ENCODE measurements around the gene DLGAP3. TPM values are rescaled to one million over a fixed set of nuclear protein-coding genes. Genes with fewer than 3 reads are reported as not detected.

Gene DLGAP3
- total RNA-seq, 1 experiment from 2014 or later: 7.3 TPM

DNA sequence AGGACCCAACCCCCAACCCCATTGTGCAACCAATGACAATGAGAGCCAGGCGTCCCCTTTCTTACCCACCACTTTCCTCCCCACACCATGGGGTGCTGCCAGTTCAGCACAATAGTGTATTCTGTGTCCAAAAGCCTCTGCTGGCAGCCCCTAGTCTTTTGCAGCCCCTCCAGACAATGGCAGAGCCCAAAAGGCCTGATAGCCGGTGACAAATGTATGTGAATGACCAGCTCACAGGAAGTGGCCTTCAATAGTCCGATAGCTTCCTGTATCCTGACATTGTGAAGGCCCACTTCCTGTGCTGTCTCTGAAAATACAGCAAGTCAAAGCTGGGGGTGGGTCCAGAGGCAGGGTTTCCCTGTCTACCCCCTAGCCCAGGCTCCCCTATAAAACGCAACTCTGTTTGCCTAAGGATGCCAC is 86.5 kb downstream of the DLGAP3 start:
- Histone ChIP-seq H2BK20ac (ENCODE audit: low read depth, low read length, poor library complexity, severe bottlenecking) (no peak overlapping the region), H2BK5ac (ENCODE audit: insufficient read length, low read length) (no peak overlapping the region), H3K9me3 (ENCODE audit: control insufficient read depth, low read depth, low read length) (no peaks in the 10 kb centered on the region), H3K9ac (ENCODE audit: extremely low read depth, insufficient read length, low read length) (no peak overlapping the region), H3K27ac (ENCODE audit: insufficient read length, low read depth, low read length) (peak overlapping the region; percentile 16), H3K27me3 (ENCODE audit: insufficient read depth, low read length) (no peaks in the 10 kb centered on the region), H4K91ac (ENCODE audit: insufficient read length, low read depth, low read length) (no peak overlapping the region), H4K8ac (replicated peaks; ENCODE audit: insufficient read length, low read depth, low read length) (no peak overlapping the region), H2AK5ac (ENCODE audit: insufficient read length, low read length) (no peak overlapping the region), H2BK12ac (ENCODE audit: insufficient read length, low read depth, low read length) (no peak overlapping the region), H3K4me2 (ENCODE audit: insufficient read depth, insufficient read length, low read length) (no peak overlapping the region), H4K5ac (ENCODE audit: insufficient read length, low read depth, low read length) (no peak overlapping the region), H3K4ac (ENCODE audit: low read depth, low read length) (no peak overlapping the region), H3K4me1 (ENCODE audit: insufficient read depth, low read length) (peaks cover 4% of the 10 kb centered on the region; the same call in 1 of the 2 replicates), H3K56ac (ENCODE audit: insufficient read length, low read depth, low read length) (no peak overlapping the region), H3K79me2 (ENCODE audit: insufficient read depth, low read length) (no peaks in the 10 kb centered on the region), H3K23me2 (ENCODE audit: insufficient read length, low read depth, low read length, poor library complexity, severe bottlenecking) (no peaks in the 10 kb centered on the region), H3K14ac (ENCODE audit: insufficient read depth, low read length) (no peak overlapping the region), H2BK15ac (ENCODE audit: low read depth, low read length) (no peak overlapping the region), H2BK120ac (ENCODE audit: low read depth, low read length, poor library complexity, severe bottlenecking) (no peak overlapping the region), H3K18ac (ENCODE audit: insufficient read length, low read depth, low read length) (no peak overlapping the region), H2AFZ (ENCODE audit: low read length) (no peak overlapping the region), H3K23ac (ENCODE audit: insufficient read length, low read depth, low read length) (no peak overlapping the region), H3K79me1 (ENCODE audit: insufficient read depth, low read depth, low read length, poor library complexity, severe bottlenecking) (no peaks in the 10 kb centered on the region), H4K20me1 (ENCODE audit: control insufficient read depth, insufficient read depth, insufficient read length) (no peaks in the 10 kb centered on the region), H3T11ph (ENCODE audit: low read length) (no peak overlapping the region)
- H3K27ac Mint-ChIP-seq: peak overlapping the region in 1 of 3 experiments; percentile 49; a peak in 1 of 7 replicates
- peaks cover 29 to 39% of the 10 kb centered on the region in 2 experiments for H3K4me1 Mint-ChIP-seq
- no peak for DNase-seq
- H3K9me3 Mint-ChIP-seq: no peaks in the 10 kb centered on the region
- H3K4me3 Mint-ChIP-seq: no peak overlapping the region
- H3K36me3 Mint-ChIP-seq (ENCODE audit: insufficient read depth in 1 of 3, low read depth in 3 of 3): no peaks in the 10 kb centered on the region
- no CpG with 5 or more reads among the region's 4 CpGs for WGBS (ENCODE audit: extremely low coverage, insufficient read length, low lambda C conversion rate)
- TF ChIP-seq, protein P1, sequence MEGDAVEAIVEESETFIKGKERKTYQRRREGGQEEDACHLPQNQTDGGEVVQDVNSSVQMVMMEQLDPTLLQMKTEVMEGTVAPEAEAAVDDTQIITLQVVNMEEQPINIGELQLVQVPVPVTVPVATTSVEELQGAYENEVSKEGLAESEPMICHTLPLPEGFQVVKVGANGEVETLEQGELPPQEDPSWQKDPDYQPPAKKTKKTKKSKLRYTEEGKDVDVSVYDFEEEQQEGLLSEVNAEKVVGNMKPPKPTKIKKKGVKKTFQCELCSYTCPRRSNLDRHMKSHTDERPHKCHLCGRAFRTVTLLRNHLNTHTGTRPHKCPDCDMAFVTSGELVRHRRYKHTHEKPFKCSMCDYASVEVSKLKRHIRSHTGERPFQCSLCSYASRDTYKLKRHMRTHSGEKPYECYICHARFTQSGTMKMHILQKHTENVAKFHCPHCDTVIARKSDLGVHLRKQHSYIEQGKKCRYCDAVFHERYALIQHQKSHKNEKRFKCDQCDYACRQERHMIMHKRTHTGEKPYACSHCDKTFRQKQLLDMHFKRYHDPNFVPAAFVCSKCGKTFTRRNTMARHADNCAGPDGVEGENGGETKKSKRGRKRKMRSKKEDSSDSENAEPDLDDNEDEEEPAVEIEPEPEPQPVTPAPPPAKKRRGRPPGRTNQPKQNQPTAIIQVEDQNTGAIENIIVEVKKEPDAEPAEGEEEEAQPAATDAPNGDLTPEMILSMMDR (conservative IDR thresholded peaks at IDR 0.05): no peak
- H3K27me3 Mint-ChIP-seq (ENCODE audit: low read depth): no peaks in the 10 kb centered on the region; the same call in 1 of the 2 replicates
